A549 treated with CORT108297 at 1 μM for 4 hours (cell line): ENCODE data around the gene TTC22. TPM values are rescaled to one million over a fixed set of nuclear protein-coding genes. Genes with fewer than 3 reads are reported as not detected.

Experiments used
- total RNA-seq: library from RNA; stranded (reverse); fragments of 200-300 nt; extraction: Qiagen RNA extraction; gene quantifications from 5 replicates; pipeline ENCODE4 v1.2.3, GENCODE V29; 2022

The TTC22 gene
- total RNA-seq = not detected in 5 replicates

GRCh38 chr1:54800899-54801759 is at the start of gene TTC22:
TTC22 (minus strand) TSS chr1:54801323; CDS start chr1:54801163, 160 bp downstream.

GRCh38 chr1:54764133-54764921 is 36.8 kb downstream of the TTC22 start, which contains the start of gene PARS2:
PARS2 (minus strand) TSS chr1:54764523; CDS start chr1:54759161, 5,362 bp downstream.

Other genes with a start within 250 kb of the TTC22 start
- gene FAM151A, start 177.8 kb downstream of the TTC22 start, total RNA-seq = 0.05 TPM in 1 of 5 replicates, not detected in the others
- not detected in 5 replicates for gene MROH7, start 159.5 kb downstream of the TTC22 start, total RNA-seq
- 27.1 to 39.1 TPM (median 28.3 TPM) in 5 replicates for gene TTC4, start 85.5 kb downstream of the TTC22 start, total RNA-seq
- 3.6 to 5.4 TPM (median 4.8 TPM) in 5 replicates for gene PARS2, start 36.8 kb downstream of the TTC22 start, total RNA-seq
- 35.1 to 44.3 TPM (median 40.7 TPM) in 5 replicates for gene DHCR24, start 85.9 kb upstream of the TTC22 start, total RNA-seq
- 0.26 to 0.55 TPM (median 0.39 TPM) in 4 of 5 replicates, not detected in the other for gene TMEM61, start 179.3 kb upstream of the TTC22 start, total RNA-seq
- gene BSND, start 197.6 kb upstream of the TTC22 start, total RNA-seq = 0.02 TPM in 1 of 5 replicates, not detected in the others
- gene PCSK9, start 238.2 kb upstream of the TTC22 start, total RNA-seq = 2.0 to 4.6 TPM (median 3.5 TPM) in 5 replicates